ENCODE measurements around the gene ARPC1B. TPM values are rescaled to one million over a fixed set of nuclear protein-coding genes. Genes with fewer than 3 reads are reported as not detected.

Gene ARPC1B
- total and polyA plus RNA-seq, 9 of the 15 experiments (the other 6 are each of a cell fraction or from before 2014, with no cell fraction given) = 6.7 to 357 (median 211) TPM

DNA sequence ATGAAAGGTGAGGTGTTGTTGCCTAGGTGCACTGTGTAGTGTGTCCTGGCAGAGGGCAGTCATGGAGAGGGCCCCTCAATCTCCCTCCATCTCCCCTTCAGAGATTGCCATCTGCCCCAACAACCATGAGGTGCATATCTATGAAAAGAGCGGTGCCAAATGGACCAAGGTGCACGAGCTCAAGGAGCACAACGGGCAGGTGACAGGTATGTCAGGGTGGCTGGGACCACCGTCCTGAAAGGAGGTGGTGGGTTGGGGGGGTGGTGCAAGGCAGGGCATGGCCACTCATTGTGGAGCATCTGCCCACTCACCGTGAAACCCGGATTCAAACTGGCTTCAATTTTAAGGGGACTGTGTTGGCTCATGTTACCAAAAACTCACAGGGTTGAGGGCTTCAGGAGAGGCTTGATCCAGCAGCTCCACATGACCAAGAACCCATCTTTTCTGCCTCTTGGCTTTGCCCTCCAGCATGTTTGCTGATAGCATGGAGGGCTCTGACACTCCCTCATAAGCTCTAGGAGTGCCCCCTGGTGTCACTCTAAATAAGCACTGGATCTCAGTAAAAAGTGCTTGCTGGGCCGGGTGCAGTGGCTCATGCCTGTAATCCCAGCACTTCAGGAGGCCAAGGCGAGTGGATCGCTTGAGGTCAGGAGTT lies 12.2 kb downstream of the ARPC1B start:
- ChIA-PET CTCF (ENCODE audit: low intra/inter-chr PET ratio) (interaction anchor here (1.7 to 2.3 kb wide), 2 partner anchors 22 to 112 kb away, joined by 4 to 18 read pairs; no protein-coding TSS in a partner anchor), POLR2A (interaction anchor here (0.7 to 2.5 kb wide), 7 partner anchors 7 to 676 kb away, joined by 3 to 13 read pairs (median 3); no protein-coding TSS in a partner anchor)
- WGBS (ENCODE audit: insufficient coverage, low coverage, missing lambda C conversion rate) = 82% methylated on average over 9 of the region's 9 CpGs
- H3K9me3 ChIP-seq (replicated peaks; ENCODE audit: control insufficient read depth, insufficient read depth, low read depth, low read length) = no peaks in the 10 kb centered on the region
- intact Hi-C loops (cut with micrococcal nuclease) = loop anchor here (1.0 to 5.0 kb wide), 4 partner anchors 21 to 244 kb away; partner anchors contain the start of genes ARPC1A and SMURF1
- H3K4me1 ChIP-seq (replicated peaks in 1 of 2; ENCODE audit: control insufficient read depth in 2 of 2, insufficient read depth in 2 of 2, low read length in 2 of 2) = peaks cover 0 to 27% of the 10 kb centered on the region in 2 experiments; a peak in 2 of 5 replicates
- H4K20me1 ChIP-seq (replicated peaks; ENCODE audit: control insufficient read depth, insufficient read depth, low read length) = peaks cover 19% of the 10 kb centered on the region
- peaks cover 79% of the 10 kb centered on the region; the same call in 2 of the 3 replicates for H3K36me3 ChIP-seq (ENCODE audit: control insufficient read depth, insufficient read depth, low read length)
- BruUV-seq (replicated peaks) = no TSS peak
- peak; percentile 93 for ATAC-seq
- no peak overlapping the region for H3K4me2 ChIP-seq (ENCODE audit: insufficient read depth, low read length)
- no peaks in the 10 kb centered on the region for H3K27me3 ChIP-seq (ENCODE audit: control insufficient read depth in 2 of 2, insufficient read depth in 2 of 2, low read length in 2 of 2)
- H3K9me1 ChIP-seq (ENCODE audit: control insufficient read depth, insufficient read depth, low read length) = peaks cover 6% of the 10 kb centered on the region
- no peak overlapping the region for H3K4me3 ChIP-seq
- no peak overlapping the region for H2AFZ ChIP-seq (ENCODE audit: low read depth, low read length)
- DNase-seq (ENCODE audit: extremely low read depth in 1 of 4, low spot score in 3 of 4) = peak in 2 of 4 experiments; percentile 62 to 74
- in situ Hi-C loops (cut with MboI) = no loop called here
- peak; percentile 91 for FAIRE-seq
- H3K27ac ChIP-seq (ENCODE audit: extremely low read depth, low read depth, low read length) = no peak overlapping the region
- peak overlapping the region in 1 of 2 experiments; percentile 6; a peak in 1 of 4 replicates for H3K9ac ChIP-seq (ENCODE audit: insufficient read depth in 1 of 2, low read depth in 2 of 2, low read length in 2 of 2)
- peaks cover 29% of the 10 kb centered on the region for H3K79me2 ChIP-seq (ENCODE audit: control insufficient read depth, insufficient read depth, low read length)
- TF ChIP-seq, protein P1, sequence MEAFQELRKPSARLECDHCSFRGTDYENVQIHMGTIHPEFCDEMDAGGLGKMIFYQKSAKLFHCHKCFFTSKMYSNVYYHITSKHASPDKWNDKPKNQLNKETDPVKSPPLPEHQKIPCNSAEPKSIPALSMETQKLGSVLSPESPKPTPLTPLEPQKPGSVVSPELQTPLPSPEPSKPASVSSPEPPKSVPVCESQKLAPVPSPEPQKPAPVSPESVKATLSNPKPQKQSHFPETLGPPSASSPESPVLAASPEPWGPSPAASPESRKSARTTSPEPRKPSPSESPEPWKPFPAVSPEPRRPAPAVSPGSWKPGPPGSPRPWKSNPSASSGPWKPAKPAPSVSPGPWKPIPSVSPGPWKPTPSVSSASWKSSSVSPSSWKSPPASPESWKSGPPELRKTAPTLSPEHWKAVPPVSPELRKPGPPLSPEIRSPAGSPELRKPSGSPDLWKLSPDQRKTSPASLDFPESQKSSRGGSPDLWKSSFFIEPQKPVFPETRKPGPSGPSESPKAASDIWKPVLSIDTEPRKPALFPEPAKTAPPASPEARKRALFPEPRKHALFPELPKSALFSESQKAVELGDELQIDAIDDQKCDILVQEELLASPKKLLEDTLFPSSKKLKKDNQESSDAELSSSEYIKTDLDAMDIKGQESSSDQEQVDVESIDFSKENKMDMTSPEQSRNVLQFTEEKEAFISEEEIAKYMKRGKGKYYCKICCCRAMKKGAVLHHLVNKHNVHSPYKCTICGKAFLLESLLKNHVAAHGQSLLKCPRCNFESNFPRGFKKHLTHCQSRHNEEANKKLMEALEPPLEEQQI (IDR thresholded peaks at IDR 0.05) = no peak
- TF ChIP-seq PTRF (tag; IDR thresholded peaks at IDR 0.05) (no peak), ZNF584 (CRISPR knock-in tag; IDR thresholded peaks at IDR 0.05; ENCODE audit: low read depth) (no peak), TGIF2 (CRISPR knock-in tag; IDR thresholded peaks at IDR 0.05) (no peak), NFE2L1 (tag; IDR thresholded peaks at IDR 0.05; ENCODE audit: borderline replicate concordance, low read depth) (no peak), GATA2 (CRISPR knock-in tag; IDR thresholded peaks at IDR 0.05) (peak; percentile 42; the same call in 1 of the 2 replicates), PRMT5 (CRISPR knock-in tag; IDR thresholded peaks at IDR 0.05) (no peak), NRF1 (conservative IDR thresholded peaks at IDR 0.05 in 1 of 2, IDR thresholded peaks at IDR 0.05 in 1 of 2) (0 out of 4 replicates have a peak, but pooled peaks of 1 of the 2 experiments have one; percentile 10), BRF1 (IDR thresholded peaks at IDR 0.05; ENCODE audit: borderline replicate concordance, extremely low read depth, insufficient read length) (no peak), TAL1 (IDR thresholded peaks at IDR 0.05) (no peak), FOSL1 (tag; conservative IDR thresholded peaks at IDR 0.05) (no peak), PTBP1 (IDR thresholded peaks at IDR 0.05; ENCODE audit: low read depth, low read length) (no peak)
- TF ChIP-seq, protein P2, sequence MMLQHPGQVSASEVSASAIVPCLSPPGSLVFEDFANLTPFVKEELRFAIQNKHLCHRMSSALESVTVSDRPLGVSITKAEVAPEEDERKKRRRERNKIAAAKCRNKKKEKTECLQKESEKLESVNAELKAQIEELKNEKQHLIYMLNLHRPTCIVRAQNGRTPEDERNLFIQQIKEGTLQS (IDR thresholded peaks at IDR 0.05) = no peak
- TF ChIP-seq, protein P2 (CRISPR knock-in tag; conservative IDR thresholded peaks at IDR 0.05) = 0 out of 2 replicates have a peak, but pooled peaks have one; percentile 44
- TF ChIP-seq, protein P3, sequence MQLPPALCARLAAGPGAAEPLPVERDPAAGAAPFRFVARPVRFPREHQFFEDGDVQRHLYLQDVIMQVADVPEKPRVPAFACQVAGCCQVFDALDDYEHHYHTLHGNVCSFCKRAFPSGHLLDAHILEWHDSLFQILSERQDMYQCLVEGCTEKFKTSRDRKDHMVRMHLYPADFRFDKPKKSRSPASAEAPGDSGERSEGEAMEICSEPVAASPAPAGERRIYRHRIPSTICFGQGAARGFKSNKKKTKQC (CRISPR knock-in tag; IDR thresholded peaks at IDR 0.05) = no peak
- TF ChIP-seq, protein P4, sequence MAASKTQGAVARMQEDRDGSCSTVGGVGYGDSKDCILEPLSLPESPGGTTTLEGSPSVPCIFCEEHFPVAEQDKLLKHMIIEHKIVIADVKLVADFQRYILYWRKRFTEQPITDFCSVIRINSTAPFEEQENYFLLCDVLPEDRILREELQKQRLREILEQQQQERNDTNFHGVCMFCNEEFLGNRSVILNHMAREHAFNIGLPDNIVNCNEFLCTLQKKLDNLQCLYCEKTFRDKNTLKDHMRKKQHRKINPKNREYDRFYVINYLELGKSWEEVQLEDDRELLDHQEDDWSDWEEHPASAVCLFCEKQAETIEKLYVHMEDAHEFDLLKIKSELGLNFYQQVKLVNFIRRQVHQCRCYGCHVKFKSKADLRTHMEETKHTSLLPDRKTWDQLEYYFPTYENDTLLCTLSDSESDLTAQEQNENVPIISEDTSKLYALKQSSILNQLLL (CRISPR knock-in tag; IDR thresholded peaks at IDR 0.05; ENCODE audit: borderline replicate concordance) = no peak

Measured in K562 (cell line).